ENCODE measurements around the gene LUM. TPM values are rescaled to one million over a fixed set of nuclear protein-coding genes. Genes with fewer than 3 reads are reported as not detected.
A peak's percentile ranks its signal among the peaks of the same experiment; 100 is the strongest.

Gene LUM
- total and polyA plus RNA-seq, 2 of the 4 experiments (the other 2 are of a cell fraction): 50.0 to 70.5 TPM

DNA sequence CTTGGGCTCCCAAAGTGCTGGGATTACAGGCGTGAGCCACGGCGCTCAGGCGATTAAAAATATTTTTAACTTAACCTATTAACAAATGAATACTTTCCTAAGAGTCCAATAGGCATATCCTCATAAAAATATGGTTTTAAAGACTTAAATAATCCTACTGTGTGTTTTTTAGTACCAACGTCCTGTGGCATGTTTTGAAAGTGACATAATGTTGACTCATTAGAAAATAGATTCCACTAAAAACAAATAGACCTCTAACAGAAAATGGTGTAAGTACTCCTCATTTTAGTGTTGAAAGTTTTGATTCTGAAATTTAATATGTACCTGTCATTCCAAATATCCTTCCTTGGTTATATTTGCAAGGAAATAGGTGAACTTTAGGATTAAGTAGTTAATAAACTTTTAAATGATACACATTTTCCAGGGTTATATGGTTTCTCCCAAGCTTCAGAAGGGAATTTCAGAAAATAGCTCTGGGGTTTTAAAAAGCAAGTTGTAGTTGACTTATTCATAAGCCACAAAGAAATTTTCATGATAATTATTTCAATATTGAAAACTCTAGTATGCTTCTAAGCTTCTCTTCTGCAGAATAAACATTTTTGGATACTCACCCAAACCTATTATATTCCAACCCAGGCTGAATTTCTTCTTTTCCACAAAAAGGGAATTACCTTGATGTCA is 12.1 kb upstream of the LUM start:
- no peak overlapping the region for H2BK5ac ChIP-seq (ENCODE audit: low read depth, low read length, poor library complexity, severe bottlenecking)
- H3K23ac ChIP-seq (ENCODE audit: low read depth, low read length): no peak overlapping the region
- H3K27me3 ChIP-seq (ENCODE audit: control insufficient read depth, insufficient read depth, low read length): no peaks in the 10 kb centered on the region
- WGBS, 2 experiments (ENCODE audit: extremely low coverage in 2 of 2, insufficient read length in 1 of 2): no CpG with 5 or more reads among the region's 5 CpGs
- CTCF ChIA-PET: no interaction called here
- H3K56ac ChIP-seq (ENCODE audit: extremely low read depth, insufficient read depth, low read length): no peak overlapping the region
- POLR2A ChIA-PET (ENCODE audit: unreplicated experiment): no interaction called here
- no peaks in the 10 kb centered on the region; the same call in 1 of the 2 replicates for H3K9me3 ChIP-seq (ENCODE audit: control insufficient read depth, insufficient read depth, low read length)
- H3K27ac ChIP-seq (ENCODE audit: insufficient read depth, low read length): no peak overlapping the region
- no peak overlapping the region for H2AK9ac ChIP-seq (replicated peaks; ENCODE audit: low read depth, low read length, poor library complexity)
- in situ Hi-C loops (cut with MboI; ENCODE audit: low sequenced_read_pairs): no loop called here
- H3K9ac ChIP-seq (ENCODE audit: low read depth, low read length): no peak overlapping the region
- H3K36me3 ChIP-seq (ENCODE audit: control insufficient read depth, insufficient read depth, low read length): no peaks in the 10 kb centered on the region; the same call in 1 of the 2 replicates
- no peak overlapping the region for H2AK5ac ChIP-seq (ENCODE audit: low read depth, low read length)
- no peak overlapping the region for H3K4me2 ChIP-seq (ENCODE audit: low read depth, low read length)
- no peak overlapping the region for H2BK20ac ChIP-seq (ENCODE audit: low read depth, low read length)
- H3K18ac ChIP-seq (ENCODE audit: low read depth, low read length): no peak overlapping the region
- H3K4ac ChIP-seq (ENCODE audit: low read depth, low read length): no peak overlapping the region
- intact Hi-C loops (cut with micrococcal nuclease): no loop called here
- H4K91ac ChIP-seq (ENCODE audit: insufficient read depth, low read depth, low read length): no peak overlapping the region
- TF ChIP-seq FOS (IDR thresholded peaks at IDR 0.05; ENCODE audit: low read depth, low read length): no peak
- H3K14ac ChIP-seq (replicated peaks; ENCODE audit: low read depth, low read length): no peak overlapping the region; the same call in 1 of the 2 replicates
- dilution Hi-C loops (cut with HindIII; ENCODE audit: low sequenced_read_pairs, unreplicated experiment): no loop called here
- DNase-seq (peak; percentile 21), ATAC-seq (ENCODE audit: low read depth) (no peak)
- H3K79me1 ChIP-seq (ENCODE audit: low read depth in 1 of 2, low read length in 2 of 2): no peaks in the 10 kb centered on the region
- no peak overlapping the region for H3K4me3 ChIP-seq (ENCODE audit: insufficient read depth, low read depth, low read length)
- H4K5ac ChIP-seq (ENCODE audit: low read depth, low read length): no peak overlapping the region
- no peak overlapping the region for H2BK120ac ChIP-seq (ENCODE audit: low read depth, low read length)
- H2BK15ac ChIP-seq (ENCODE audit: low read depth, low read length): no peak overlapping the region
- peaks cover 3% of the 10 kb centered on the region; the same call in 1 of the 2 replicates for H3K4me1 ChIP-seq (ENCODE audit: control insufficient read depth, insufficient read depth, low read length)
- no peaks in the 10 kb centered on the region for H4K20me1 ChIP-seq (ENCODE audit: insufficient read depth, low read length)
- no peak overlapping the region for H2AFZ ChIP-seq (replicated peaks; ENCODE audit: low read length, poor library complexity)
- H3K9me1 ChIP-seq (ENCODE audit: insufficient read depth, low read length): no peaks in the 10 kb centered on the region
- H4K8ac ChIP-seq (ENCODE audit: low read depth in 2 of 2, low read length in 2 of 2): no peak overlapping the region
- no TSS peak for BruUV-seq (replicated peaks)
